Measurements from ENCODE around the gene FKBP2. TPM values are rescaled to one million over a fixed set of nuclear protein-coding genes. Genes with fewer than 3 reads are reported as not detected.

The FKBP2 gene
- total RNA-seq, 1 donor from 2014 or later = 45.5 TPM

DNA sequence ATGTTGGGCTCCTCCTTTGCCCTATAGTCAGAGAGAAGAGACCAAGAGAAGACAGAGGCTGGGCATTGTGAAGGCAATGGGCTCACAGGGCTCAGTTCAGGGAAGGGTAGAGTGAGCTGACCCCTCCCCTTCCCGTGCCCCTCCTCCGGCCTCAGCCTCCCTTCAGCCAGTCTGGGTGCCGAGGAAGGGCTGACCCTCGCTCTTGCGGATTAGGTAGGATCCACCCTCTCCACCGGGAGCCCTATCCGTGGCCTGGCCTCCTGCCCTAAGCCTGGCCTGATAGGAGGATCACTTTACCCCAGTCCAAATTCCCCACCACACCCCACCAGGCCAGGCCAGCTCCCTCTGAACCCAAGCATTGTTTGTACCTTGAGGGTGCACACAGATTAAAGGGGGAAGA lies 7.7 kb downstream of the FKBP2 start:
- TF ChIP-seq CTCF (IDR thresholded peaks at IDR 0.05; ENCODE audit: borderline replicate concordance) = no peak
- Histone ChIP-seq H3K4me1 (peaks cover 68% of the 10 kb centered on the region), H3K9me3 (replicated peaks) (no peaks in the 10 kb centered on the region), H3K36me3 (peaks cover 9% of the 10 kb centered on the region), H3K4me3 (no peak overlapping the region), H3K27me3 (ENCODE audit: low read depth) (no peaks in the 10 kb centered on the region), H3K27ac (replicated peaks) (no peak overlapping the region)
- DNase-seq = no peak
- intact Hi-C loops (cut with micrococcal nuclease) = no loop called here

DNA sequence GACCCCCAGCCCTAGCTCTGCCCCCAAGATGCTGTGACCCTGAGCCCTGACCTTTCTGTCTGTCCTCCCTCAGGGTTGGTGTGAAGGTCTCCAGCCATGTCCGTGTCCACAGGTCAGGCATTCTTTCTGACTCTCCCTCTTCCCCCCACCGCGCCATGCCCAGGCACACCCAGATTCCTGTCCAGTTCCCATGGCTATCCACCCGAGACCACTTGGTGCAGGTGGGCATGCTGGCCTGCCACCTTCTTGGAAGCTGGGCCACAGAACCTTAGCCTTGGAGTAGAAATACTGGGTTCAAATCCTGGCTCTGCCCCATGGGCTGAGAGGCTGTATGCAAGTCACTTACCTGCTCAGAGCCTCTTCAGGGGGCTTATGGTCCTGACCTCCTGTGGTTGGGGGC lies 8.1 kb downstream of the FKBP2 start:
- TF ChIP-seq CTCF (IDR thresholded peaks at IDR 0.05; ENCODE audit: borderline replicate concordance) = no peak
- no peak overlapping the region for H3K27ac ChIP-seq (replicated peaks)

GRCh38 chr11:64249563-64250414 lies 8.9 kb downstream of the FKBP2 start:
- intact Hi-C loops (cut with micrococcal nuclease) = no loop called here
- H3K4me3 ChIP-seq = no peak overlapping the region
- no peaks in the 10 kb centered on the region for H3K27me3 ChIP-seq (ENCODE audit: low read depth)
- TF ChIP-seq CTCF (IDR thresholded peaks at IDR 0.05; ENCODE audit: borderline replicate concordance) = no peak
- peaks cover 63% of the 10 kb centered on the region for H3K4me1 ChIP-seq
- H3K27ac ChIP-seq (replicated peaks) = no peak overlapping the region
- no peak for DNase-seq
- H3K9me3 ChIP-seq (replicated peaks) = no peaks in the 10 kb centered on the region
- peaks cover 5% of the 10 kb centered on the region for H3K36me3 ChIP-seq

More for the DNA sequence above, 8.1 kb downstream of the FKBP2 start:
- peaks cover 5% of the 10 kb centered on the region for H3K36me3 ChIP-seq
- no peak overlapping the region for H3K4me3 ChIP-seq
- H3K27me3 ChIP-seq (ENCODE audit: low read depth) = no peaks in the 10 kb centered on the region
- H3K9me3 ChIP-seq (replicated peaks) = no peaks in the 10 kb centered on the region
- intact Hi-C loops (cut with micrococcal nuclease) = no loop called here
- DNase-seq = no peak
- H3K4me1 ChIP-seq = peaks cover 68% of the 10 kb centered on the region

DNA sequence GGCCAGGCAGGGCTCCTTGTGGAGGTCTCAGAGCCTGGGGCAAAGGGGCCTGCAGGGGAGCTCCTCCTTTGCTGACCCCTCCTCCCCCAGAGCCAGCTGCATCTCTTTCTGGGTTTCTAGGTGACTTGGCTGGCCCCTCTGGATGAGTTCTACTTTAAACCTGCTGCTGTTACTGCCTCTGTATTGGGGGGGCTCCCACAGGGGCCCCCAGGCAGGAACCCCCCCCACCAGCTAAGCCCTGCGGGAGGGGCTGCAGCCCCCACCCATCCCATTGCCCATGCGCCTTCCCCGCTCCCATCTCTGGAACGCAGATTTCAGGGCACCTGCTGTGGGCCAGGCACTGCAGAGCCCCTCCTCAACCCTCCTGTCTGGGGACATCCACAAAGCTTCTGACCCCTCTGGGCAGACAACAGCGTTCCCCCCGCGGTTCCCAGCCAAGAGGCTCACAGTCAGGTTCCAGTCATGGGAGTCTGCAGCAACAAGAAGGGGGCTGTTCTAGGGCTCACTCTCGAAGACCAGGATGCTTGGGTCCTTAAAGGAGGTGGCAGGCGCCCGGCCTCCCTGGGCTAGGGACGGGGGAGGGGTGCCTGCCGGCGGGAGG lies 9.6 kb downstream of the FKBP2 start:
- Histone ChIP-seq H3K27me3 (ENCODE audit: low read depth) (no peaks in the 10 kb centered on the region), H3K9me3 (replicated peaks) (no peaks in the 10 kb centered on the region), H3K27ac (replicated peaks) (peak overlapping the region; percentile 84), H3K4me3 (peak overlapping the region; percentile 88), H3K4me1 (peaks cover 56% of the 10 kb centered on the region), H3K36me3 (peaks cover 12% of the 10 kb centered on the region)
- TF ChIP-seq CTCF (IDR thresholded peaks at IDR 0.05; ENCODE audit: borderline replicate concordance) = no peak
- no peak for DNase-seq
- intact Hi-C loops (cut with micrococcal nuclease) = no loop called here

DNA sequence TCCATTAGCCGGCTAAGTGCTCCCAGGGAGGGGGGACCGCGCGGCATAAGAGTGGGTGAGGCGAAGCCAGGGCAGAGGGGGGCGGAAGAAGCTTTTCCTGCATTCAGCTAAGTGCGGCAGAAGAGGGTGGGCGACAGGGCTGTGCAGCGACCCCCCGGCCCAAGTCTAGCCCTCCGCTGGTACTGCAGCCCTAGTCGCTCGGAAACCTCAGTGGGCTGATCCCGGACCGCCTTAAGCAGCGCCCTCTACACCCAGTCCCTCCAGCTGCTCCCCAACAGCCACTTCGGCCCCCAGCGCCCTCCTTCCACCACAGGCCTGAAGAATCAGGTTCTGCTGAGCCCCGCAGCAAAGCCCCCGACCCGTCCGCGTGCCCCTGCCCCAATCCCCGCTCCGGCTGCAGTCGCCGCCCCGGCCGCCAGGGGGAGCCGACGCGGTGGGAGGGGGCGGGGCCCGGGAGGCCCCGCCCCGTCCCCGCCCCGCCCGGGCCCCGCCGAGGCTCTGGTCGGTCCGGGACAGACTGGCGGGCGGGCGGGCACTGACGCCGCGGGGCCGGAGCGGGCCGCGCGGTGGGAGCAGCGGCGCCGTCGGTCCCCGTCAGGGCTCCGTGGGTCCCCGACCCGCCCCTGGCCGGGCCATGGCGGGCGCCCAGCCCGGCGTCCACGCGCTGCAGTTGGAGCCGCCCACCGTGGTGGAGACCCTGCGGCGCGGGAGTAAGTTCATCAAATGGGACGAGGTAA lies 10.3 kb downstream of the FKBP2 start, which contains the start of gene PLCB3:
Gene PLCB3 (plus strand): TSS at position 515 of the 737 bp plus-strand sequence. CDS start 120 bp downstream, at position 635.
- DNase-seq = peak; percentile 52
- no peaks in the 10 kb centered on the region for H3K9me3 ChIP-seq (replicated peaks)
- intact Hi-C loops (cut with micrococcal nuclease) = no loop called here
- H3K4me3 ChIP-seq = peak within 1 kb of the TSS; percentile 88
- H3K4me1 ChIP-seq = peaks cover 49% of the 10 kb centered on the region
- no peaks in the 10 kb centered on the region for H3K27me3 ChIP-seq (ENCODE audit: low read depth)
- peak; percentile 85 for TF ChIP-seq CTCF (IDR thresholded peaks at IDR 0.05; ENCODE audit: borderline replicate concordance)
- peak within 1 kb of the TSS; percentile 84 for H3K27ac ChIP-seq (replicated peaks)
- H3K36me3 ChIP-seq = peaks cover 19% of the 10 kb centered on the region
